ENCODE results near the gene SIGLEC1. TPM values are rescaled to one million over a fixed set of nuclear protein-coding genes. Genes with fewer than 3 reads are reported as not detected.

The SIGLEC1 gene
- total RNA-seq, 1 donor from 2014 or later, result not detected

GRCh38 chr20:3686421-3686820, 26.0 kb downstream of the SIGLEC1 start:
- H3K4me1 Mint-ChIP-seq (ENCODE audit: unreplicated experiment), result no peaks in the 10 kb centered on the region
- no peak for DNase-seq (ENCODE audit: extremely low spot score, unreplicated experiment)
- H3K9me3 Mint-ChIP-seq, result no peaks in the 10 kb centered on the region
- no peak overlapping the region for H3K4me3 Mint-ChIP-seq
- H3K27ac Mint-ChIP-seq, result no peak overlapping the region
- no peak for TF ChIP-seq CTCF (conservative IDR thresholded peaks at IDR 0.05)
- H3K27me3 Mint-ChIP-seq, result peaks cover 44% of the 10 kb centered on the region
- no peaks in the 10 kb centered on the region for H3K36me3 Mint-ChIP-seq

GRCh38 chr20:3685341-3685740, 27.1 kb downstream of the SIGLEC1 start:
- H3K4me1 Mint-ChIP-seq (ENCODE audit: unreplicated experiment), result peaks cover 5% of the 10 kb centered on the region
- H3K27me3 Mint-ChIP-seq, result peaks cover 52% of the 10 kb centered on the region

GRCh38 chr20:3681931-3682781, 30.2 kb downstream of the SIGLEC1 start, which contains the start of gene ADAM33:
Gene ADAM33, minus strand, starts transcription at chr20:3682010. Its CDS starts 6 bp downstream, at chr20:3682004.
- Mint-ChIP-seq H3K9me3 (no peaks in the 10 kb centered on the region), H3K4me3 (peak within 1 kb of the TSS; percentile 79), H3K27me3 (peaks cover 67% of the 10 kb centered on the region), H3K27ac (no peak within 1 kb of the TSS), H3K4me1 (ENCODE audit: unreplicated experiment) (peaks cover 17% of the 10 kb centered on the region), H3K36me3 (no peaks in the 10 kb centered on the region)
- peak; percentile 37 for TF ChIP-seq CTCF (conservative IDR thresholded peaks at IDR 0.05)
- no peak for DNase-seq (ENCODE audit: extremely low spot score, unreplicated experiment)

More at GRCh38 chr20:3685341-3685740, 27.1 kb downstream of the SIGLEC1 start:
- DNase-seq (ENCODE audit: extremely low spot score, unreplicated experiment), result no peak
- Mint-ChIP-seq H3K9me3 (no peaks in the 10 kb centered on the region), H3K36me3 (no peaks in the 10 kb centered on the region), H3K4me3 (no peak overlapping the region), H3K27ac (no peak overlapping the region)
- TF ChIP-seq CTCF (conservative IDR thresholded peaks at IDR 0.05), result no peak

- Mint-ChIP-seq H3K27me3 (peaks cover 64% of the 10 kb centered on the region), H3K4me3 (peak overlapping the region; percentile 79), H3K4me1 (ENCODE audit: unreplicated experiment) (peaks cover 17% of the 10 kb centered on the region), H3K36me3 (no peaks in the 10 kb centered on the region), H3K9me3 (no peaks in the 10 kb centered on the region), H3K27ac (no peak overlapping the region)
- TF ChIP-seq CTCF (conservative IDR thresholded peaks at IDR 0.05), result no peak
- DNase-seq (ENCODE audit: extremely low spot score, unreplicated experiment), result no peak
Observed at GRCh38 chr20:3681352-3681930, 31.0 kb downstream of the SIGLEC1 start.

GRCh38 chr20:3680701-3681351, 31.6 kb downstream of the SIGLEC1 start:
- no peak for TF ChIP-seq CTCF (conservative IDR thresholded peaks at IDR 0.05)
- Mint-ChIP-seq H3K36me3 (no peaks in the 10 kb centered on the region), H3K27me3 (peaks cover 62% of the 10 kb centered on the region), H3K27ac (no peak overlapping the region), H3K9me3 (no peaks in the 10 kb centered on the region), H3K4me3 (peak overlapping the region; percentile 79), H3K4me1 (ENCODE audit: unreplicated experiment) (peaks cover 17% of the 10 kb centered on the region)
- DNase-seq (ENCODE audit: extremely low spot score, unreplicated experiment), result no peak

All from type B pancreatic cell (in vitro differentiated cells).